Kidney epithelial cell (primary cell): ENCODE data around the gene LRRC47. TPM values are rescaled to one million over a fixed set of nuclear protein-coding genes. Genes with fewer than 3 reads are reported as not detected.

Source experiments
- DNase-seq: peaks from one replicate; pipeline ENCODE4 v3.0.0-alpha.2; 2010; ENCODE audit warnings: low read depth
- H3K27me3 ChIP-seq: 2 replicates; pipeline ENCODE4 v1.6.0; 2011; ENCODE audit warnings: low read length; ENCODE audit not compliant: control insufficient read depth, insufficient read depth
- H3K36me3 ChIP-seq: 2 replicates; pipeline ENCODE4 v1.5.1; 2011; ENCODE audit warnings: low read length; ENCODE audit not compliant: control insufficient read depth, insufficient read depth
- H3K4me3 ChIP-seq: 2 replicates; pipeline ENCODE4 v1.5.1; 2011; ENCODE audit warnings: low read depth, mild to moderate bottlenecking, control low read depth, low read length
- CTCF ChIP-seq: IDR thresholded peaks from 2 replicates; pipeline ENCODE4 v1.5.1; 2011; ENCODE audit warnings: mild to moderate bottlenecking, moderate library complexity, low read length, control low read depth, inconsistent platforms; ENCODE audit not compliant: insufficient read depth, poor library complexity, severe bottlenecking
- total RNA-seq: library from RNA; depleted of rRNA; stranded (reverse); fragments of >200 nt; gene quantifications from 2 replicates; pipeline ENCODE4 v1.2.3, GENCODE V29; 2015

Gene LRRC47
- total RNA-seq, 1 donor from 2014 or later: 55.9 TPM

- no peak for TF ChIP-seq CTCF
- no peak overlapping the region for H3K4me3 ChIP-seq
- no peaks in the 10 kb centered on the region for H3K36me3 ChIP-seq
- DNase-seq: no peak
- H3K27me3 ChIP-seq: no peaks in the 10 kb centered on the region
These were observed 51.7 kb downstream of the LRRC47 start for GRCh38 chr1:3744646-3745045.

GRCh38 chr1:3743826-3744225 is 52.5 kb downstream of the LRRC47 start:
- TF ChIP-seq CTCF: no peak
- Histone ChIP-seq H3K27me3 (no peaks in the 10 kb centered on the region), H3K36me3 (no peaks in the 10 kb centered on the region), H3K4me3 (no peak overlapping the region)
- no peak for DNase-seq

- H3K4me3 ChIP-seq: no peak overlapping the region
- no peaks in the 10 kb centered on the region for H3K27me3 ChIP-seq
- no peak for DNase-seq
- no peaks in the 10 kb centered on the region for H3K36me3 ChIP-seq
- TF ChIP-seq CTCF: no peak
These were observed 52.9 kb downstream of the LRRC47 start for GRCh38 chr1:3743421-3743820.

- no peak for DNase-seq
- Histone ChIP-seq H3K27me3 (no peaks in the 10 kb centered on the region), H3K36me3 (no peaks in the 10 kb centered on the region), H3K4me3 (no peak overlapping the region)
- TF ChIP-seq CTCF: no peak
These were observed 53.6 kb downstream of the LRRC47 start for GRCh38 chr1:3742439-3743298.

GRCh38 chr1:3741566-3742438 is 54.5 kb downstream of the LRRC47 start:
- Histone ChIP-seq H3K36me3 (no peaks in the 10 kb centered on the region), H3K4me3 (no peak overlapping the region), H3K27me3 (no peaks in the 10 kb centered on the region)
- TF ChIP-seq CTCF: no peak
- no peak for DNase-seq
